ENCODE measurements around the gene CSTPP1. TPM values are rescaled to one million over a fixed set of nuclear protein-coding genes. Genes with fewer than 3 reads are reported as not detected.

CSTPP1 gene
- total RNA-seq, 6 experiments from 2014 or later: 19.4 to 29.2 (median 27.1) TPM

DNA sequence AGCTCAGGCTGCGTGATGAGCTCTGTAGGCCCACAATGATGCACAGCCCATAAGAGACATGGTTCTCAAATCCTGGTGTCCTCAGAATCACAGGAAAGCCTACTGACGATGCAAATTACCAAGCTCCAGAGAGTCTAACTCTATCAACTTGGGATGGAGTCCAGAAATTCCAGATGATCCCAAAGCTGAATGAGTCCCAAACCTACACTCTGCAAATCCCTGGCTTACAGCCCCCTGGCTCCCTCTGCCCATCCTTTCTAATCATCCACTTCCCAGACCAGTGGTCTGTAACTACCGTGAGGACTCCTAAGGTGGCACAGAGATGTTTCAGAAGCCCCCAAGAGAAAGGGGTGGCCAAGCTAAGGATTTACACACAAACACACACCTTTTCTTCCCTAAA is 226.6 kb downstream of the CSTPP1 start:
- peaks cover 11% of the 10 kb centered on the region; the same call in 1 of the 2 replicates for H3K4me1 Mint-ChIP-seq (ENCODE audit: low read depth)
- H3K4me3 Mint-ChIP-seq: no peak overlapping the region
- H3K27me3 Mint-ChIP-seq (ENCODE audit: insufficient read depth): peaks cover 8% of the 10 kb centered on the region
- TF ChIP-seq, protein P1, sequence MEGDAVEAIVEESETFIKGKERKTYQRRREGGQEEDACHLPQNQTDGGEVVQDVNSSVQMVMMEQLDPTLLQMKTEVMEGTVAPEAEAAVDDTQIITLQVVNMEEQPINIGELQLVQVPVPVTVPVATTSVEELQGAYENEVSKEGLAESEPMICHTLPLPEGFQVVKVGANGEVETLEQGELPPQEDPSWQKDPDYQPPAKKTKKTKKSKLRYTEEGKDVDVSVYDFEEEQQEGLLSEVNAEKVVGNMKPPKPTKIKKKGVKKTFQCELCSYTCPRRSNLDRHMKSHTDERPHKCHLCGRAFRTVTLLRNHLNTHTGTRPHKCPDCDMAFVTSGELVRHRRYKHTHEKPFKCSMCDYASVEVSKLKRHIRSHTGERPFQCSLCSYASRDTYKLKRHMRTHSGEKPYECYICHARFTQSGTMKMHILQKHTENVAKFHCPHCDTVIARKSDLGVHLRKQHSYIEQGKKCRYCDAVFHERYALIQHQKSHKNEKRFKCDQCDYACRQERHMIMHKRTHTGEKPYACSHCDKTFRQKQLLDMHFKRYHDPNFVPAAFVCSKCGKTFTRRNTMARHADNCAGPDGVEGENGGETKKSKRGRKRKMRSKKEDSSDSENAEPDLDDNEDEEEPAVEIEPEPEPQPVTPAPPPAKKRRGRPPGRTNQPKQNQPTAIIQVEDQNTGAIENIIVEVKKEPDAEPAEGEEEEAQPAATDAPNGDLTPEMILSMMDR (IDR thresholded peaks at IDR 0.05): no peak
- no peaks in the 10 kb centered on the region for H3K9me3 Mint-ChIP-seq
- H3K27ac Mint-ChIP-seq: no peak overlapping the region
- H3K36me3 Mint-ChIP-seq (ENCODE audit: low read depth): peaks cover 6% of the 10 kb centered on the region
- no peak for DNase-seq

DNA sequence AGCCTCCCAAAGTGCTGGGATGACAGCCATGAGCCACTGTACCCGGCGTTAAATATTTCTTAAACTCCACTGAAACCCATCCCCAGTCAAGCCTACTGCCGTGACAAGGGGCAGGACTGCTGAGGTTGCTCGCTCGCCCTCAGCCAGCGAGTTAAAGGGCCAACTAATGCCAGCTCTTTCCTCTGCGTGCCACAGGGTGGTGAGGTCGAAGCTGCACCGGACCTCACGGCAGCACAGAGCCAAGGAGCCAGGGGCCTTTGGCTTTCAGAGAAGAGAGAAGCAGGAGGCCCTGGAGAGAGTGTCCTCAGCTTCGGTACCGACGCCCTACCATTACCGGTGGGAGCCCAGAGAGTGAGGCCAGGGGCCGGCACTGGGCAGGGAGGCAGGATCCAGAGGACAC is 227.3 kb downstream of the CSTPP1 start:
- H3K4me1 Mint-ChIP-seq (ENCODE audit: low read depth): peaks cover 8% of the 10 kb centered on the region; the same call in 1 of the 2 replicates
- no peak overlapping the region for H3K4me3 Mint-ChIP-seq
- TF ChIP-seq, protein P1 (IDR thresholded peaks at IDR 0.05): no peak
- peaks cover 8% of the 10 kb centered on the region for H3K27me3 Mint-ChIP-seq (ENCODE audit: insufficient read depth)
- H3K36me3 Mint-ChIP-seq (ENCODE audit: low read depth): peaks cover 6% of the 10 kb centered on the region
- H3K27ac Mint-ChIP-seq: no peak overlapping the region; the same call in 1 of the 2 replicates
- no peak for DNase-seq
- no peaks in the 10 kb centered on the region for H3K9me3 Mint-ChIP-seq

DNA sequence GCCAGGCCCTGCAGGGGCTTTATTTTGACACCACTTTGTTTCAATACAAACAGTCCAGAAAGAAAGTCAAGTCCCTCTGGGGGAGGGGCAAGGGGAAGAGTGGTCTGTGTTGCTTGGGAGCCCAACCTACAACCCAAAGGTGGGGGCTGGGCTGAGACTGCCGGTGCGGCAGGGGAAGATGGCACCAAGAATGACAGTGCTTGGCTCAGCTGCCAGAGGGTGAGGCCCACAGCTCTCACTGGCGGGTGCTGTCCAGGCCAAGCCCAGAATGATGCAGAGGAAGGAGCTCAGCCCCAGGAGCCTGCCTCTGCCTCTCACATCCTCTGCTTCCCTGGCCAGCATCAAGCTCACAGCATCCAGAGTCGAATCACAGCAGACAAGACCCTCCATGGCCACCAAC is 227.8 kb downstream of the CSTPP1 start:
- Mint-ChIP-seq H3K4me3 (no peak overlapping the region), H3K36me3 (ENCODE audit: low read depth) (peaks cover 6% of the 10 kb centered on the region), H3K4me1 (ENCODE audit: low read depth) (peaks cover 4% of the 10 kb centered on the region; the same call in 1 of the 2 replicates), H3K27ac (no peak overlapping the region; the same call in 1 of the 2 replicates), H3K9me3 (no peaks in the 10 kb centered on the region), H3K27me3 (ENCODE audit: insufficient read depth) (peaks cover 7% of the 10 kb centered on the region)
- TF ChIP-seq, protein P1 (IDR thresholded peaks at IDR 0.05): no peak
- no peak for DNase-seq

DNA sequence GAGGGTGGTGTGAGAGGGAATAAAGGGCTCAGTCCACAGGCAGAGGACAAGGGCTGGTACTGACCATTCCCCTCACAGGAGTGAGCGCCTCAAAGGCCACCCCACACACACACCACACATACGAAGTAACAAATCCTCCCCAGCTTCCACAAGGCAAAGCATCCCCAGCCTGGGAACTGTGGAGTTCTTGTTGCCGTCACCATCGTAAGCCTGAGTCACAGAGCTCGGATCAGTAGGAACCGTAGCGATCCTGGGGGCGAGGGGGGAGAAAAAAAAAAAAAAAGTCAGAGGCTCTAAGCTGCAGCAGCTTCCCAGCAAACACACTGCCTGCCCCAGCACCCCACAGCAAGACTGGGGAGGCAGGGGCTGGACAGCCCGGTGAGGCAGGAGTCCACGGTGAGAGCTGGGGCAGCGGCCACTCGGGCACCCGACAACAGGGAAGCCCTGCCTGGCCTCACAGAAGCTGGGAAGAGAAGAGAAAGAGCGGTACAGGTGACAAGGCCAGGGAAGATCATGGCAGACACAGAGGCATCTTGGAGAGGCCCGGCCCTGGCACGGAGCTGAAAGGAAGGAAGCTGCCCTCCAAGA is 228.8 kb downstream of the CSTPP1 start:
- Mint-ChIP-seq H3K27ac (no peak overlapping the region; the same call in 1 of the 2 replicates), H3K4me1 (ENCODE audit: low read depth) (0 out of 2 replicates have a peak, but pooled peaks cover 4% of the 10 kb centered on the region), H3K4me3 (no peak overlapping the region), H3K27me3 (ENCODE audit: insufficient read depth) (peaks cover 7% of the 10 kb centered on the region), H3K36me3 (ENCODE audit: low read depth) (peaks cover 6% of the 10 kb centered on the region), H3K9me3 (no peaks in the 10 kb centered on the region)
- TF ChIP-seq, protein P1 (IDR thresholded peaks at IDR 0.05): no peak
- no peak for DNase-seq

DNA sequence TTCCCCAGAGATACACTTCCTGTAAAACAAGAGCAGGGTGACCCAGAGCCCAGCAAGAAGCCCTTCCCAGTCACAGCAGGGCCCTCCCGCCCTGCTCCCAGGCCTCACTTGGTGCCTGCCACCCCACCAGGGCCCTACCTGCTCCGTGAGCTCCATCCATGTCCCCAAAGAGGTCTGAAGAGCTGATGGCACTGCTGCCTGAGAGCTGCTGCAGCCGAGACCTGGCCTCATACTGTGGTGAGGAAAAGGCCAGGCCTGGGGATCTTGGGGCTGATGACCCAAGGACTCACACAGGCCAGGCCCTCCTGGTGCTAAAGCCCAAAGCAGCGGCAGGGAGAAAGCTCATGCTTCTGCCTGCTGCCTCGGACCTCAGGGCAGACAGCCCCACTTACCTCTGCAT is 229.8 kb downstream of the CSTPP1 start:
- no peak for DNase-seq
- TF ChIP-seq, protein P1 (IDR thresholded peaks at IDR 0.05): no peak
- Mint-ChIP-seq H3K4me3 (no peak overlapping the region), H3K27ac (no peak overlapping the region; the same call in 1 of the 2 replicates), H3K4me1 (ENCODE audit: low read depth) (0 out of 2 replicates have a peak, but pooled peaks cover 4% of the 10 kb centered on the region), H3K9me3 (no peaks in the 10 kb centered on the region), H3K27me3 (ENCODE audit: insufficient read depth) (peaks cover 7% of the 10 kb centered on the region), H3K36me3 (ENCODE audit: low read depth) (peaks cover 6% of the 10 kb centered on the region)
